Measurements from ENCODE around the gene TCF4.

DNA sequence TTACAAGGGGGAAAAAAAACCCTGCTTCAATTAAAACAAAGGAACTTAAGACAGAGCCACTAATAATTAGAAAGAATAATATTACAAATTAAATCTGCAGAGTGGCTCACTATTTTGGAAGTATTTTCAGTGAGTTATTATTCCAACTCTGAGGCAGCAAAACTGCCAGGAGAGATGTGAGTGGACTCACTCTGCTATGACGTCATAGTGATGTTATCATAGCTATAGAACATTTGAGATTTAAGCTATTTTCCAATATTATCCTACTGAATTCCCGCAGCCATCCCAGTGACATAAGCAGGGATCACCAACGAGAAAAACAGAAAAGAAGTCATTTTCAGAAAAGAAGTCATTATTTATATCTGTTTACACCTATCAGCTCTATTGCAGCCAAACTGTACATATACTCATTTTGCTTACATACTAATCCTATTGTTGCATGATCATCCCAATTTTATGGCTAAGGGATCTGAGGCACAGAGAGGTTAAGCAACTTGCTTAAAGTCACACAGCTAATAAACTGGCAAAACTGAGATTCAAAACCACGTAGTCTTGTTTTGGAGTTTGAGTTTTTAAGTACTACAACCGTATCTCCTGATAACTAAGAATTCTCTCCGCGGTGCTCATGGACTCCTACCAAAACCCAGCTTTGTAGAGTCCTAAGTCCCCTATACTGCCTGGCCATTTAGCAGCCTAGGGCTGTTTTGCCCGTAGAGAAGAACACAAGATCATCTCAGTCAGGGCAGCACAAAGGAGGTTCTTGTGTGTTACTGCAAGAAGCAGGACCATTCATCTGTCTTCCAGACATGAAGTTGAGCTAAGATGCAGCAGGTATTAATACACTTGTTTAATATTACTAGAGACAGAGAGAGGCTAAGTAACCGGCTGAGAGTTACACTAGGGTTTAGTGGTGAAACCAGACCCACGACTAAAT is 299.8 kb downstream of the TCF4 start:
- TF ChIP-seq, protein P1, sequence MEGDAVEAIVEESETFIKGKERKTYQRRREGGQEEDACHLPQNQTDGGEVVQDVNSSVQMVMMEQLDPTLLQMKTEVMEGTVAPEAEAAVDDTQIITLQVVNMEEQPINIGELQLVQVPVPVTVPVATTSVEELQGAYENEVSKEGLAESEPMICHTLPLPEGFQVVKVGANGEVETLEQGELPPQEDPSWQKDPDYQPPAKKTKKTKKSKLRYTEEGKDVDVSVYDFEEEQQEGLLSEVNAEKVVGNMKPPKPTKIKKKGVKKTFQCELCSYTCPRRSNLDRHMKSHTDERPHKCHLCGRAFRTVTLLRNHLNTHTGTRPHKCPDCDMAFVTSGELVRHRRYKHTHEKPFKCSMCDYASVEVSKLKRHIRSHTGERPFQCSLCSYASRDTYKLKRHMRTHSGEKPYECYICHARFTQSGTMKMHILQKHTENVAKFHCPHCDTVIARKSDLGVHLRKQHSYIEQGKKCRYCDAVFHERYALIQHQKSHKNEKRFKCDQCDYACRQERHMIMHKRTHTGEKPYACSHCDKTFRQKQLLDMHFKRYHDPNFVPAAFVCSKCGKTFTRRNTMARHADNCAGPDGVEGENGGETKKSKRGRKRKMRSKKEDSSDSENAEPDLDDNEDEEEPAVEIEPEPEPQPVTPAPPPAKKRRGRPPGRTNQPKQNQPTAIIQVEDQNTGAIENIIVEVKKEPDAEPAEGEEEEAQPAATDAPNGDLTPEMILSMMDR (IDR thresholded peaks at IDR 0.05; ENCODE audit: extremely low read depth in 1 of 2, insufficient read depth in 1 of 2, low read depth in 1 of 2, low read length in 2 of 2), result no peak
- no peak for TF ChIP-seq POLR2A (IDR thresholded peaks at IDR 0.05; ENCODE audit: low read depth, low read length)
- TF ChIP-seq POLR2AphosphoS5 (IDR thresholded peaks at IDR 0.05; ENCODE audit: insufficient read depth, low read depth, low read length), result no peak
- no peak for TF ChIP-seq FOS (IDR thresholded peaks at IDR 0.05; ENCODE audit: borderline replicate concordance, insufficient read depth, low read length)
- TF ChIP-seq EZH2 (IDR thresholded peaks at IDR 0.05; ENCODE audit: borderline replicate concordance, low read depth, low read length, severe bottlenecking), result no peak
